ENCODE results near the gene PKD2L2. TPM values are rescaled to one million over a fixed set of nuclear protein-coding genes. Genes with fewer than 3 reads are reported as not detected.

Gene PKD2L2
- total and polyA plus RNA-seq, 2 of the 4 experiments (the other 2 are of a cell fraction), result not detected

GRCh38 chr5:137842296-137842695, 47.0 kb upstream of the PKD2L2 start:
- Histone ChIP-seq H3K27me3 (ENCODE audit: control insufficient read depth, insufficient read depth, low read length) (no peaks in the 10 kb centered on the region; the same call in 1 of the 2 replicates), H3K56ac (ENCODE audit: extremely low read depth, insufficient read depth, low read length) (no peak overlapping the region), H3K4me2 (ENCODE audit: low read depth, low read length) (no peak overlapping the region), H3K4me3 (ENCODE audit: insufficient read depth, low read depth, low read length) (no peak overlapping the region), H3K27ac (ENCODE audit: insufficient read depth, low read length) (no peak overlapping the region), H2BK5ac (ENCODE audit: low read depth, low read length, poor library complexity, severe bottlenecking) (no peak overlapping the region), H3K9ac (ENCODE audit: low read depth, low read length) (no peak overlapping the region), H3K18ac (ENCODE audit: low read depth, low read length) (no peak overlapping the region), H3K79me1 (ENCODE audit: low read depth in 1 of 2, low read length in 2 of 2) (no peaks in the 10 kb centered on the region), H4K91ac (ENCODE audit: insufficient read depth, low read depth, low read length) (no peak overlapping the region), H3K9me1 (ENCODE audit: insufficient read depth, low read length) (no peaks in the 10 kb centered on the region), H4K20me1 (ENCODE audit: insufficient read depth, low read length) (no peaks in the 10 kb centered on the region), H3K36me3 (ENCODE audit: control insufficient read depth, insufficient read depth, low read length) (no peaks in the 10 kb centered on the region), H3K9me3 (ENCODE audit: control insufficient read depth, insufficient read depth, low read length) (no peaks in the 10 kb centered on the region), H4K5ac (ENCODE audit: low read depth, low read length) (no peak overlapping the region), H2BK20ac (ENCODE audit: low read depth, low read length) (no peak overlapping the region), H2BK120ac (ENCODE audit: low read depth, low read length) (no peak overlapping the region), H4K8ac (ENCODE audit: low read depth in 2 of 2, low read length in 2 of 2) (no peak overlapping the region), H2AK5ac (ENCODE audit: low read depth, low read length) (no peak overlapping the region), H3K4me1 (ENCODE audit: control insufficient read depth, insufficient read depth, low read length) (no peaks in the 10 kb centered on the region), H2AK9ac (replicated peaks; ENCODE audit: low read depth, low read length, poor library complexity) (no peak overlapping the region), H3K4ac (ENCODE audit: low read depth, low read length) (no peak overlapping the region), H3K14ac (replicated peaks; ENCODE audit: low read depth, low read length) (no peak overlapping the region), H2BK15ac (ENCODE audit: low read depth, low read length) (no peak overlapping the region), H3K23ac (ENCODE audit: low read depth, low read length) (no peak overlapping the region), H2AFZ (replicated peaks; ENCODE audit: low read length, poor library complexity) (no peak overlapping the region)
- no CpG with 5 or more reads among the region's 5 CpGs for WGBS, 2 experiments (ENCODE audit: extremely low coverage in 2 of 2, insufficient read length in 1 of 2)
- TF ChIP-seq FOS (IDR thresholded peaks at IDR 0.05; ENCODE audit: low read depth, low read length) (no peak), RCOR1 (IDR thresholded peaks at IDR 0.05; ENCODE audit: insufficient replicate concordance, low read length) (no peak), USF2 (IDR thresholded peaks at IDR 0.05; ENCODE audit: low read depth, low read length) (no peak), POLR2A (IDR thresholded peaks at IDR 0.05; ENCODE audit: low read depth, low read length) (no peak), CTCF (conservative IDR thresholded peaks at IDR 0.05; ENCODE audit: low read depth, low read length) (no peak), BHLHE40 (IDR thresholded peaks at IDR 0.05; ENCODE audit: low read depth, low read length) (no peak), MXI1 (IDR thresholded peaks at IDR 0.05; ENCODE audit: borderline replicate concordance, low read depth, low read length) (no peak), RFX5 (IDR thresholded peaks at IDR 0.05; ENCODE audit: low read depth, low read length) (no peak), MAFK (IDR thresholded peaks at IDR 0.05; ENCODE audit: low read depth, low read length) (no peak), SMC3 (IDR thresholded peaks at IDR 0.05; ENCODE audit: low read depth, low read length) (no peak), RAD21 (IDR thresholded peaks at IDR 0.05; ENCODE audit: low read length) (no peak)
- dilution Hi-C loops (cut with HindIII; ENCODE audit: low sequenced_read_pairs, unreplicated experiment), result no loop called here
- BruUV-seq (replicated peaks), result no TSS peak
- ATAC-seq (ENCODE audit: low read depth), result no peak
- POLR2A ChIA-PET (ENCODE audit: unreplicated experiment), result no interaction called here
- in situ Hi-C loops (cut with MboI; ENCODE audit: low sequenced_read_pairs), result no loop called here
- CTCF ChIA-PET, result interaction anchor here (0.6 kb wide), 1 partner anchor 67 kb away, joined by 3 read pairs; no protein-coding TSS in a partner anchor
- no peak for DNase-seq
- intact Hi-C loops (cut with micrococcal nuclease), result no loop called here

All from IMR-90 (cell line).